ENCODE results near the gene CFAP221. TPM values are rescaled to one million over a fixed set of nuclear protein-coding genes. Genes with fewer than 3 reads are reported as not detected.

Gene CFAP221
- total and polyA plus RNA-seq, 2 donors (not counting 3 experiments of a cell fraction or from before 2014, with no cell fraction given) = 0.06 TPM; not detected in 1

DNA sequence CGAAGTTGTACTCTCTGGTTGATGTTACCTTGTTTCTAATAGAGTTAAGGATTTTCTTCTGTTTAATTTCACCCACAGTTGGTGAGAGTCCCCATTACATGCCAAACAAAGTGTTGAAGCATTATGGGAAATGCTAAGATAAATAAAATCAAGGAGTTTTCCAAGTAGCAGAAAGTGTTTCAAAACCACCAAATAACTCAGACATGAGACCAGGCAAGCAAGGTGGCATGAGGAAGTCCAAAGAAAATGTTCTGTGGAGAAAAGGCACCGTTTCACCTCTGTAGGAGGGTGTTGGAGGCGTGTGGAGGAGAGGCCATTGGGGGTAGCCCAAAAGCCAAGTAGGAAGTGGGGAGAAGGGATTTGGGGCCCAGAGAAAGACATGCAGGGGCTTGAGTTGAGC is 8.7 kb downstream of the CFAP221 start:
- TF ChIP-seq GATA2 (IDR thresholded peaks at IDR 0.05; ENCODE audit: insufficient read depth, insufficient read length, low read depth, low read length) (no peak), EZH2 (IDR thresholded peaks at IDR 0.05; ENCODE audit: borderline replicate concordance, low read depth, low read length, severe bottlenecking) (no peak), MAX (IDR thresholded peaks at IDR 0.05; ENCODE audit: insufficient read depth, insufficient read length) (no peak), JUN (IDR thresholded peaks at IDR 0.05; ENCODE audit: borderline replicate concordance, insufficient read depth, insufficient read length, low read depth) (no peak)
- TF ChIP-seq, protein P1, sequence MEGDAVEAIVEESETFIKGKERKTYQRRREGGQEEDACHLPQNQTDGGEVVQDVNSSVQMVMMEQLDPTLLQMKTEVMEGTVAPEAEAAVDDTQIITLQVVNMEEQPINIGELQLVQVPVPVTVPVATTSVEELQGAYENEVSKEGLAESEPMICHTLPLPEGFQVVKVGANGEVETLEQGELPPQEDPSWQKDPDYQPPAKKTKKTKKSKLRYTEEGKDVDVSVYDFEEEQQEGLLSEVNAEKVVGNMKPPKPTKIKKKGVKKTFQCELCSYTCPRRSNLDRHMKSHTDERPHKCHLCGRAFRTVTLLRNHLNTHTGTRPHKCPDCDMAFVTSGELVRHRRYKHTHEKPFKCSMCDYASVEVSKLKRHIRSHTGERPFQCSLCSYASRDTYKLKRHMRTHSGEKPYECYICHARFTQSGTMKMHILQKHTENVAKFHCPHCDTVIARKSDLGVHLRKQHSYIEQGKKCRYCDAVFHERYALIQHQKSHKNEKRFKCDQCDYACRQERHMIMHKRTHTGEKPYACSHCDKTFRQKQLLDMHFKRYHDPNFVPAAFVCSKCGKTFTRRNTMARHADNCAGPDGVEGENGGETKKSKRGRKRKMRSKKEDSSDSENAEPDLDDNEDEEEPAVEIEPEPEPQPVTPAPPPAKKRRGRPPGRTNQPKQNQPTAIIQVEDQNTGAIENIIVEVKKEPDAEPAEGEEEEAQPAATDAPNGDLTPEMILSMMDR (IDR thresholded peaks at IDR 0.05; ENCODE audit: extremely low read depth in 1 of 2, insufficient read depth in 1 of 2, low read depth in 1 of 2, low read length in 2 of 2) = no peak
- Histone ChIP-seq H3K27me3 (ENCODE audit: control insufficient read depth in 2 of 2, insufficient read depth in 2 of 2, low read length in 2 of 2) (peaks cover 3 to 5% of the 10 kb centered on the region in 2 experiments), H3K9me3 (replicated peaks; ENCODE audit: control insufficient read depth, insufficient read depth, low read length) (no peaks in the 10 kb centered on the region), H3K9ac (replicated peaks; ENCODE audit: extremely low read depth, insufficient read depth, low read length) (no peak overlapping the region), H3K4me1 (ENCODE audit: control insufficient read depth, extremely low read depth, insufficient read depth, low read length) (no peaks in the 10 kb centered on the region), H3K27ac (ENCODE audit: insufficient read depth, low read depth, low read length) (no peak overlapping the region), H3K4me2 (ENCODE audit: insufficient read depth, low read length) (no peak overlapping the region), H4K20me1 (replicated peaks; ENCODE audit: control insufficient read depth, extremely low read depth, insufficient read depth, low read length) (no peaks in the 10 kb centered on the region), H3K4me3 (replicated peaks in 1 of 3; ENCODE audit: insufficient read depth in 1 of 3, low read depth in 1 of 3, low read length in 3 of 3) (no peak overlapping the region), H3K9me1 (replicated peaks; ENCODE audit: control insufficient read depth, extremely low read depth, insufficient read depth, low read length) (no peaks in the 10 kb centered on the region), H2AFZ (ENCODE audit: low read depth, low read length) (no peak overlapping the region), H3K36me3 (ENCODE audit: control insufficient read depth in 2 of 2, extremely low read depth in 1 of 2, insufficient read depth in 2 of 2, low read length in 2 of 2) (no peaks in the 10 kb centered on the region), H3K79me2 (ENCODE audit: control insufficient read depth, insufficient read depth, low read length) (no peaks in the 10 kb centered on the region)
- intact Hi-C loops (cut with micrococcal nuclease) = no loop called here
- CTCF ChIA-PET = no interaction called here
- POLR2A ChIA-PET = no interaction called here
- BruUV-seq (replicated peaks) = no TSS peak
- no peak for FAIRE-seq
- dilution Hi-C loops (cut with MboI; ENCODE audit: extremely low pct_ligation_motif_present, low sequenced_read_pairs) = no loop called here
- no peak for DNase-seq (ENCODE audit: low read depth, low spot score)

Measured in endothelial cell of umbilical vein (primary cell).